DLD1 (cell line): ENCODE measurements around the gene TOB2.
"Not testable (repeated sequence)": the region's sequence is repeated elsewhere in the genome, so short reads cannot be mapped to it uniquely, and the experiment has no call there.

Experiments
- in situ Hi-C: cut with HindIII; loops from 2 replicates; pipeline ENCODE4 v1.10.0; 2017; ENCODE audit warnings: low sequenced_read_pairs

Gene TOB2

DNA sequence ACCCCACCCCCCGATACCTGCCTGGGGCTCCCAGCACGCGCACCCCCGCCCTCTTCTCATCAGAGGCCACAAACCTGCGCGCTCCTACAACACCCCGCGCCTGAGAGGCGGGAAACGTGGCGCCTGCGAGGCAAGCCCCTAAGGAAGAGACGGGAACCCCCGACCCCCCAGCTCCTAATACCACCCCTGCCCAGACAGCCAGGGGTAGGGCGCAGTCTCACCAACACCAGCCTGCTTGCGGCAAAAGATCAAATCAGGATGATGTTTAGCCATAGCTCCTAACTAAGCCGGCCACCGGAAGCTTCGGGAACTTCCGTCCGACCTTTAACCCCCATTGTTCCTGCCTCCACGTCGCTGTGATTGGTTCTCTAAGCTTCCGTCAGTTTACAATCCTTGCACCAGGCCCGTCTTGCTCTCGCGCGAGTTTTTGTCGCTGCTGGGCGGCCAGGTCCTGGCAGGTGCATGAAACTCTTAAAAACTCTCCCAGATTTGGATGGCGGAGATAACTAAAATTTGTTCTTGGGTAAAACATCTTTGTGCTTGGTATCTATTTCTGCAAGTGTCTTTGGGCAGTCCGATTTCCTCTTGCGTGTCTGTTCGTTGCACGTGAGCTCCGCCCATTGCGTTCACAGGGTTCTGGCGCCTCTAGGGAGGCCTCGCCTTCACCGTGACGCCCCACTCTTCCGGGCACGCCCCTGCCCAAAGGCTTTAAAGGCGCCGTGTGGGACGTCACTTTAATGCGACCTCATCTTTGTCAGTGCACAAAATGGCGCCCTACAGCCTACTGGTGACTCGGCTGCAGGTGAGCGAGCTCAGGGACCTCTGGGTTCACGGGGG is 22.0 kb upstream of the TOB2 start, which contains the start of the genes ACO2 and PHF5A:
TSS of gene ACO2 (plus strand) at position 737 of the 837 bp plus-strand sequence. CDS start at position 767, 30 bp downstream.
TSS of gene PHF5A (minus strand) at position 312 of the 837 bp plus-strand sequence. CDS start at position 273, 39 bp downstream.
- in situ Hi-C loops = no loop called here

DNA sequence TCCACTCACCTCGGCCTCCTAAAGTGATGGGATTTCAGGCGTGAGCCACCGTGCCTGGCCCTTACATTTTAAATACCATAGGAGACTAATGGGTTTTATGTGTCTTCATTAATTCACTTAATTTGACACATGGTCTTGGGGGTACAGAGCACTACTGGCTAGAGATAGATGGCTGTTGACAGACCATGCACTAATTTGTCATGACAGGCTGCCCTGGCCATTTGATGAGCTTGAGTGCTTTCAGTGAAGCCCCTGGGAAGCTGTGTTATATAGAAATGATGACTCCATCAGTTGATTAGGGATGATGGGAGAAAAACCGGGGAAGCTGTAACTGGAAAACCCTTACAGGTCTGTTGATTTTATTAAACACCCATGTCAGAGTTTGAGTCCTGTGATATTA is 15.3 kb upstream of the TOB2 start:
- in situ Hi-C loops = no loop called here

DNA sequence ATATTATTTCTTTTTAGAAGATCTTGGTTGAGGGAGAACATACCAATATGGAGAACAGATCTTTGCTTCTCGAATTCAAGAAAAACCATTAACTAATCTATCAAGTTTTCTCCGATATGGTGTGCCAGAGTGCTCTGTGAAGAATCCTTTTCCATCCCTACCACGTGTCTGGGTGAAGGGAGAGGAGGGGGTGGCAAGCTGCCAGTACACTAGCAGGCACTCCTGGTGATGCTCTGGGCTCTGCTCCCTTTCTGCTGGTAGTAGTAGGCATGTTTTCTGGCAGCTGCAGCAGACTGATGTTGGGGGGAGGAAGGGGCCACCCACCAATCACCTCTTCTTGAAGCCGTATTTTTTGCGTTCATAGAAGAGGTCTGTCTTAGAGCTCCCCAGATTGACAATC is 13.5 kb upstream of the TOB2 start:
- in situ Hi-C loops = not testable (repeated sequence)

DNA sequence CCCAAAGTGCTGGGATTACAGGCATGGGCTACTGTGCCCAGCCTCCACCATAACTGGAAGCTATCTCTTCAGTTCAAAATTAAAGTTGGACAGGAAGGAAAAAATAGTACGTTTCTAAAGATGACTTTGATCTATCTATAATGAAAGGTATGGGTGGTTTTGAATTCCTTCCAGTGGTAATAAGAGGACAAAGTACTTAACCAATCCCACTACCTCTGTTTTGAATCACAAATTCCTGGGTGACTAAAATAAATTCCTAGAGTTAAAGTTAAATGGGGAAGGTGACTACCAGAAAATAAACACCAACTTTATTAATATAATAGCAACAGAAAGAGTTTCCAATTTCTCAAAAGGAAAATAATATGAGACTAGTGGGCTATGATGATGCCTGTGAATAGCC is 12.8 kb upstream of the TOB2 start:
- in situ Hi-C loops = no loop called here

DNA sequence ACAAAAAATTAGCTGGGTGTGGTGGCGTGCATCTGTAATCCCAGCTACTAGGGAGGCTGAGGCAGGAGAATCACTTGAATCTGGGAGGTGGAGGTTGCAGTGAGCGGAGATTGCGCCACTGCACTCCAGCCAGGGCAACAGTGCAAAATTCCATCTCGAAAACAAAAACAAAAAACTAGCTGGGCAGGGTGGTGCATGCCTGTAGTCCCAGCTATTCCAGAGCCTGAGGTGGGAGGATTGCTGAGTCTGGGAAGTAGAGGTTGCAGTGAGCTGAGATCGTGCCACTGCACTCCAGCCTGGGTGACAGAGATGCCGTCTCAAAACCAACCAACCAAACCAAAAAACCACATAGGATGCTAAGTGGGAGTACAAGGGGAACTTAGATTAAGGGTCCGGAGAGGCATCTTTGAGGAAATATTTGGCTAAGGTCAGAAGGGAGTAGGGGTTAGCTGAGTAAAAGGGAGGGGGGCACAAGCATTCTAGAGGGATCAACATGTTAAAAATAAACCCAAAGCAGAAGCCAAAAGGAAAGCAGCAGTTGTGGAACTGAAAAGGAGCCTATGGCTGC is 11.6 kb upstream of the TOB2 start:
- in situ Hi-C loops = no loop called here

DNA sequence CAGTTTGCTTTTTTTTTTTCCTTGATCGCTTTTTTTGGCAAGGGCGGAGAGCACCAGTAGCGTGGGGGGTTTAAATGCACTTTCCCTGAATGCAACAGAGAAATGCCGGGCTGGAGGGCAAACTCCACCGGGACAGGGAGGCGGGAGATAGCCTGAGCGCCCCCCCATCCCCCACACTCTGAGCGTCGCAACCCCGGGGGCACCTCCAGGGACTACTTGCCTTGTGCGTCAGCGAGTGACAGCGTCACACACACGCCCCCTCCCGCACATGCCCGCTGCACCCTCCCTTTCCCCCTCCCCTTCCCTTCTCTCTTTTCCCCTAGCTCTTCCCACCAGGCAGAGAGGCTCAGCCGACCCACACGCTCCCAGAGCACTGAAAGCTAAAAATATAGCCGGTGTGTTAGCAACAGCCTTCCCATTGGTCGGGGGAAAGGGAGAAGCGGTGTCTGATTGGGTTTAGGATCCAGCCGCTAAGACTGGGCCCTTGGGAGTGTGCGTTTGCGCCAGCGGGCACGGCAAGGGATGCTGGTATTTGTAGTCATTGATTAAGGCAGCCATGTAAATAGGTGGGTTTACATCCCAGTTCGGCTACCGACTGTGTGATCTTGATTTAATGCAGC is 1.7 kb upstream of the TOB2 start:
- in situ Hi-C loops = no loop called here

DNA sequence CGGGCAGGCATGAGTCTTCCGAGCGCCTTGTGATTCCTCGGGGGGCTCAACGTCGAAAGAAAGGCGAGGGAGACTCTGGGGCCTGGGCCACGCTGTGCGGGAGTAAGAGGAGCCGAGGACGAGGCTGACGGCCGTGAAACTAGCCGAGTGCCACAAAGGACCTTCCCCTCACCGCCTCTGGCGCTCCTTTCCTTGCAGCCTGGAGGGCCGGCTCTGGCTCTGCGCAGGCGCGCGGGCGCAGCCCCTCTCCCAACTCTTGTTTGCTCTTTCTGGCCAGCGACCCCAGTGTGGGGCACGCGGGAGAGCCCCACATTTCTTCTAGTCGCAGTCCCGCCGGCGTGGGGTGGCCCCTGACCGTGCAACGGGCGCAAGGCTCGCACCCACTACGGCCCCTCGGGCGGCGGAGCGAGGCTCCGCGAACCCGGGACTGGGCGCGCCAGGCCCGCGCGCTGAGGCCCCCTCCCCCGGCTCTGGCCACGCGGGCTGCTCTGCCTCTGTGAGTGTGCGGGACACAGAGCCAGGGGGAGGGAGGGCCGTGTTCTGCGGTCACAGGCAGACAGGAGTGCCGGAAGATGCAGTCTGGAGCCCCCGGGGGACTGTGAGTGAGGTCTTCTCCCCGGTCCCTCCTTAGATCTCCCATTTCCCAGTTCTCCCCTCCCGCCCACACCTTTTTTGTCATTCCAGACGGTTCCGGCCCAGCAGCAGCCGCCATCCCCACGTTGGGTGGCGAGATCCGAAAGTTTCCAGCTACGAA is 1.0 kb upstream of the TOB2 start:
- in situ Hi-C loops = no loop called here

DNA sequence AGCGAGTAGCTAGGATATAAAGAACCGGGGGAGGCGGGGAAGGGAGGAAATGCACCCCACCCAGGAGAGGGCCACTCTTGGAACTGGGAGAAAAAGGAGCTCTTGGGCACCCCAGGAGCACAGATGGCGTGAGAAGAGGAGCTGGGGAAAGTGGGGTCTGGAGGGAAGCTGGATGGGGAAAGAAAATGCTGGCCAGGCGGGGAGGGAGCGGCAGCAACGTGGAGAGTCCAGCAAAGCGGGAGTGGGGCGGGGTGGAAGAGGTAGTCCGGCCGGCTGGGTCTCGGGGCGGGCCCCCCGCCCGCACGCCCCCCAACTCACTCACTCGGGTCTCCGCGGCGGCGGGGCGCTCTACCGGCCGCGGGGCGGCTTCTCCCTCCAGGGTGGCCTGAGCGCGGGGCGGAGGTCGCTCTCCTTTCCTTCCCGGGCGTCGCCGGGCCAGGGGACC is 522 bp downstream of the TOB2 start:
- in situ Hi-C loops = no loop called here

DNA sequence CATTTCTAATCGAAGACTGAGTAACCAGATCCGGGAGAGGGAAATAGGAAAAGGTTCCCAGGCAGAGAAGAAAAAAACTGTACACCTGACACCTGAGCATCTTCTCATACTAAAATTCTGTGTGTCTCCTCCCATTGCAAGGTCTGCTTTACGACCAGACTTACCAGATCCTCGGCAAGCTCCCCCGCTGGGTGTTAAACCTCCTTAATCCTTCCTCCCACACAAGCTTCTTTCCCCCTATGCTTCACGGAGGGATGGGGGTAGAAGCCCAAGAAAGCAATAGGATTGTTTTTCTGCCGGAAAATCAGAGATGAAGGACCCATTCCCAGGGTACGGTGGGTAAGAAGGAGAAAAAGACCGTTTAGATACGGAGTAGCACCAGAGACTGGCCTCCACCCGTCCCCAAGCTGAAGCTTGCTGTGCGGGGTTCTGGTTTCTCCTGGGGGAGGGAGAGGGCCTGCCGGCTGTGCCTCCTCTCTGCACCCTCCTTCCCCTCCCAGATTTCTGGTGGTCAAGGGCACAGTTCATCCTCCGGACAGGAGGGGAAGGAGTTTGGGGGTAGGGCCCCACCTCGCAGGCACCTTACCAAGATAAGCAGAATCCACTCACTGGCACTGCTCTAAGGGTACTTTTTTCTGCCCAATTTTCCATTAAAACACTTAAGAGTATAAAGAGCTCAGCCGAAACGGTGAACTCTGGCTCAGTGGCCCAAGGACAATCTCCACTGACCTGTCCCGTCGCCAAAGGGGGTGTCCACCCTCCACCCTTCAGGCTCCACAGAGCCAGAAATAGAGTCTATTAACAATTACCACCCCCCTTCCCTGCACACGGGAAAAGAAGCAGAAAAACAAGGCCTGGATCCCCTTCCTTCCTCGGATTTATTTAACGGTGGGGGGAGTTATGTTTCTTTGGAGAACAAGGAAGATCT is 1.2 kb downstream of the TOB2 start:
- in situ Hi-C loops = no loop called here

DNA sequence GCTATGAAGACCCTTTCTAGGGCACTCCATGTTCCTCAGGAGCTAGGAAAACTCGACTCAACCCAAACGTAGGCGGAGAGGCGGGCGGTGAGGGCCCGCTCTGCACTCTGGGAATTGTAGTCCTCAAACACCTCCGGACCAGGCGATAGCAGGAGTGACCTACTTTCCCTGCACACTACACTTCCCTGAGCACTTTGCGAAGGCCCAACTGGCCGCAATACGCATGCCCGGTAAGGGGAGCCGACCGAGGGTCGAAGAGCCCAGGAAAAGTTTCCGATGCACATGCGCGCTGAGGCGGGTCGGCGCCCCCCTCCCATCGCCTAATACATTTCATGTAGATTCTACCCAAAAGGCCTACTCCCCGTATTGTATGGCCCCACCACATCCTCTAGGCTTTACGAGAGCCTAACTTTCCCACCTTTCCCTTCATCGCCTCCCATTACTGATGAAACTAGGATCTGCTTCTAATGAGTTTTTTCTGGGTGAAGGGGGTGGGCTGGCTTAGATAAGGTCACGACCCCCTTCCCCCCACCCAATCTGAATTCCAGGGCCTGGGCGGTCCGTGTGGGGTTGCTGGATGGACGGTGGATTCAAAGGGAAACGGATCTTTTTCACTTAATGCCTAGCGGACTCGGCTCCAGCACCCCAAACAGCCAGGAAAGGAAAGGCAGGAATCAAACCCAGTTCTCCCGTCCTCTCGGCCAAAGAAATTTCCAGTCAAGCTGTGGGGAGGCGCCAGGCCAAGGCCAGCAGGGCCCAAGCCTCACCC is 2.1 kb downstream of the TOB2 start:
- in situ Hi-C loops = no loop called here

DNA sequence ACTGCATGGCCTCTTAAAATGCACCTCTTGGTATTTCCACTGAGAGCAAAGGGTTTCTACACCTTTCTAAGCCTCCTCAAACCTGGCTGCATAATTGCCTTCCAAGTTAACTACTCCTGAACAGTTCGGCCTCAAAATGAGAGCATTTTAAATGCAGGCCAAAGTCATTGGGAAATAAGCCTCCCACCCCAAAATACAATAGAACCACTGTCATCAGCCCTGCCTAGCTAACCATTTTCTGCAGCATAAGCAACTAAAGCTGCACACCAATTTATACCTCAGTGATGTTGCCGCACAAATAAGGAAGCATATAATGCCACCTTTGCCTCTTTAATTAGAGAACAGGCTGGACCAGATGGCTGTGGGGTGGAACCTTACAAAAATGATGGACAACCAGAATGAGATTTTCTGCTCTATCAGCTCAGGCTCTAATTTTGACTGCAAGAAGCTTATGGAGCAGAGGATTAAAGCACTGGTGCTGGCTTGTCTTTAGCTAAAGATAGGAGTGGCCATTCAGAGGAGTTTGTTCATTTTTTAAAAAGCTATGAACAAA is 4.3 kb downstream of the TOB2 start:
- in situ Hi-C loops = no loop called here

DNA sequence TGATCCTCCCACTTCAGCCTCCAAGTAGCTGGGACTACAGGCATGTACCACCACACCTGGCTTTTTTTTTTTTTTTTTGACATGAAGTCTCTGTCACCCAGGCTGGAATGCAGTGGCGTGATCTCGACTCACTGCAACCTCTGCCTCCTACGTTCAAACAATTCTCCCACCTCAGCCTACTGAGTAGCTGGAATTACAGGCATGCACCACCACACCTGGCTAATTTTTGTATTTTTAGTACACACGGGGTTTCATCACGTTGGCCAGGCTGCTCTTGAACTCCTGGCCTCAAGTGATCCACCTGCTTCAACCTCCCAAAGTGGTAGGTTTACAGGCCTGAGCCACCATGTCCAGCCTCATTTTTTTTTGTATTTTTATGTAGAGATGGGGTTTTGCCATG is 6.1 kb downstream of the TOB2 start:
- in situ Hi-C loops = not testable (repeated sequence)

DNA sequence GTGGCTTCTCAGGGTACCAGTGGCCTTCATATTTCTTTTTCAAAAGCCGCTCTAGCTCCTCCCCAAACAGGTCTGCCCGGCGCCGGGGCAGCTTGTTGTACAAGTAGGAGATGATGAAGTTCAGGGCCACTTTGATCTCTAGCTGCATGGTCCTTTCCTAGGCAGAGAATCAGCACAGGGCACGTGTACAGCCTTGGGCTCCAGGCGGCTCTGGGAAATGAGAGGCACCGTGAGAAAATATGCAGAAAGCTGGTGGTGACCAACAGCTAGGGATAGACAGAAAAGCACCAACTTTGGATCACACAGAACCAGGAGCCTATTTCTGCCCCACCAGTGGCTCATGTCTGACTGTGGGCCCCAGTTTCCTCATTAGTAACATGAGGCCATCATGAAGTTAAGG is 9.4 kb downstream of the TOB2 start:
- in situ Hi-C loops = no loop called here

DNA sequence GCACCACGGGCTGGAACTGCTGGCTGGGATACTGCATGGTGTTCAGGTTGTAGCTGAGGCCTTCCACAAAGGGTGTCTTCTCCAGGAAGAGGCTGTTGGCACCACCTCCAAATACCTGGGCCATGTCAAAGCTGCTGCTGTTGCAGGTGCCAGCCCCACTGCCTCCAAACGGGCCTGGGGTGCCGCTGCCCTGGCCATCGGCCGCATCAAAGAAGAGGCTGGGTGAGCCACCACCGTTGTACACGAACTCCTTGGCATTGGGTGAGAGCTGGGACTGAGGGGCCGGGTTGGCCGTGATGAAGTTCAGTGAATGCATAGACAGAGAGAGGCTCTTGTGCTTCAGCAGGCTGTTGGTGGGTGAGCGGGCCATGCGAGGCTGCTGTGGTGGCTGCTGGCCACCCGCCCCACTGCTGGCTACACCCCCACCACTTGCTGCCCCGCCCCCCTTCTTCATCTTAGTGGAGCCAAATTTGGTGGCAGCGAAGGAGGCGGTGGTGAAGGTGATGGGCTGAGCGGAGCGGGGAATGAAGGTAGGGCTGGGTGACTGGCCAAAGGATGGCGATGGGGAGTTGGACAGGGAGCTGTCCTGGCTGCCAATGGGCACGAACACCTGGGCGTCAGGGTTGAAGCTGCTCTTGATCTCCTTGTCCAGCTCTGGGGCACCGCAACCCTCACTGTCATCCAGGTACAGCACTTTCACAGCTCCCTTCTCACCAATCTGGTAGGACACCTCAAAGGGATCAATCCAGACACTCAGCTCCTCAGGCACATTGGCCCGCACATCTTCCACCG is 10.1 kb downstream of the TOB2 start:
- in situ Hi-C loops = no loop called here

DNA sequence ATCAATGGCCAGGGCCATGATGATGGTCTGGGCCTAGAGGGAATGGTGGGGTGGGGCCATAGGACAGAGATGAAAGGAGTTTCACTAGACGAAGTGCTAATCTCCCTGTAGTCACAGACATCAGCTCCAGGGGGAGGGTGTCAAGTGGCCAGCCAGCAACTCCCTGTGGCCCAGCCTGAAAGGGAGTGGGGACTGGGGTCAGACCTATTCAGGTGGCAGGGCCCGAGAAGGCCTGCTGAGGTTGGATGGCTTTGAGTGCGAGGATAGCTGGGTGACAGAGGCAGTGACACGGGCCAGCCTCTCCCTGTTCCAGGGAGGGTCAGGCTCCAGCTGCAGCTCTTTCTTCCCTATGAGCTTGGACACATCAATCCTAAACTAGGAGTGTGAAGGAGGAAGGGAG is 11.0 kb downstream of the TOB2 start:
- in situ Hi-C loops = no loop called here

DNA sequence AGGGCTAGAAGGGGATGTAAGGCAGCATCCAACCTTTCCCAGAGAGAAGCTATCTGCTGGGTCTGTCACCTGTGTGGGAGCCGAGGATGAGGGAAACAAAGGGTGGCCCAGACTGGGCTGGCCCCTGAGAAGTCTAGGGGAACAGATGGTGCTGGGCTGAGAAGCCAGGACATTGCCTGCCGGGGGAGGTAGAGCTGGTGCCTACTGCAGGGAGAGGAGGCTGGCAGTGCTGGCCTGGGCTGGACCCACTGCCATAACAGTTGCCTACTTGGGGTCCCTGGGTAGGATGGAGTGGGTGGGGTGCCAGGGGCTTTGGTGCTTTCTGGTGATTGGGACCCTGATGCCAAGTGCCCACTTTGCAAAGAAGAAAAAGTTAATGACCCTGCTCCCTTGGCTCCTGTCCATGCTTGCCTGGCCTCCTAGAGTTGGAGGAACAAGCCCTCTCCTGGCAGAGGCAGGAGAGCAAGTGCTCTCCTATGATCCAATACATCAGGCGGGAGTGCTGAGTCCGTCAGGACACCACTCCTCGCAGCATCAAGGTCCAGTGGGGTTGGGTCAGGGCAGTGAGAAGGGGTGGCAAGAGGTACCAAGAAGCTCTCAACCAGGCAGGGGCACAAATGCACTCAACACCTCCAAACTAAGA is 12.1 kb downstream of the TOB2 start:
- in situ Hi-C loops = not testable (repeated sequence)

DNA sequence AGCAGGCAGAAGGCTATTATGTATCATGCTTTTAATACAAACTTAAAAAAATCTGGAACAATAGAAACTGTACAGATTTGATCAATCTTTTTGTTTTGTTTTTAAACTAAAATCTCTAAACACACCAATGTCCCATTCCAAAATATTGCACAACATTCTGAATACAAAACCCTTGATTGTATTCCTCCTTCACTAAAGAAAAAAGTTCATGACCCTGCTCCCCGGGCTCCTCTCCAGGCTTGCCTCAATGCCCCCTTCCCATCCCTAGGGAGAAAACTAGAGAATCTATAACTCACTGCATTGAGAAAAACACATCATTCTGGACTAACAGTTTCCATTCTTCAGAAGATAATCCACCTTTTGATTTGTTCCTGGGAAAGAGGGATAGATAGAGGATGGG is 13.1 kb downstream of the TOB2 start:
- in situ Hi-C loops = not testable (repeated sequence)

DNA sequence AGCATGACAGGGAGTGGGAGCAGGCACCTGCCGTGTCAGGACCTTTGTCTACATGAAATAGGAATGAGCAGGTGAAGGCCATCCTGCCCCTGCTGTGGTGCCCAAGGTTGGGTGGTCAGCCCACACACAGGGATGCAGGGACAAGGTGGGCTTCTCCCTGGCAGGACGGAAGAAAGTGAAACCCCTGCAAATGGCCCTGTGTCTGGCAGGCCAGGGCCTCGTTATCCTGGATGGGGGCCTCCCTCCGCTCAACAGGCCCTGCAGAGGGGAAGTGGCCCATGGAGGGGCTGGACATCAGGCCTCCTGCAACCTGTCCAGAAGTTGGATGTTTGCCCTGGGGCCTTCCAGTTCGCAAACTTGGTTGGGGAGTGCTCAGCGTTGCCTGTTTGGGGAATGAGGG is 14.9 kb downstream of the TOB2 start:
- in situ Hi-C loops = no loop called here
